HG02870 (cell line): ENCODE data around the gene GARRE1.
"Not testable (repeated sequence)": the region's sequence is repeated elsewhere in the genome, so short reads cannot be mapped to it uniquely, and the experiment has no call there.

Experiments
- ATAC-seq: cut with Tn5 transposase; IDR thresholded peaks from one replicate; pipeline ENCODE4 v1.9.1; 2021; ENCODE audit warnings: mild to moderate bottlenecking, moderate library complexity; ENCODE audit not compliant: unreplicated experiment

GARRE1 gene

GRCh38 chr19:34231439-34231838 is 22.9 kb upstream of the GARRE1 start:
- ATAC-seq: no peak

GRCh38 chr19:34232566-34233481 is 21.5 kb upstream of the GARRE1 start:
- no peak for ATAC-seq

- ATAC-seq: no peak
Measured at GRCh38 chr19:34235425-34235940, 18.9 kb upstream of the GARRE1 start.

GRCh38 chr19:34236035-34236987 is 18.0 kb upstream of the GARRE1 start:
- no peak for ATAC-seq

GRCh38 chr19:34237283-34237682 is 17.1 kb upstream of the GARRE1 start:
- ATAC-seq: no peak

GRCh38 chr19:34237939-34238338 is 16.4 kb upstream of the GARRE1 start:
- ATAC-seq: no peak

- no peak for ATAC-seq
Measured at GRCh38 chr19:34241513-34242337, 12.6 kb upstream of the GARRE1 start.

- ATAC-seq: not testable (repeated sequence)
Measured at GRCh38 chr19:34243138-34243875, 11.0 kb upstream of the GARRE1 start.

GRCh38 chr19:34243876-34244578 is 10.3 kb upstream of the GARRE1 start:
- no peak for ATAC-seq

GRCh38 chr19:34244611-34245299 is 9.6 kb upstream of the GARRE1 start:
- no peak for ATAC-seq

GRCh38 chr19:34246340-34246739 is 8.0 kb upstream of the GARRE1 start:
- no peak for ATAC-seq

GRCh38 chr19:34248941-34249340 is 5.4 kb upstream of the GARRE1 start:
- no peak for ATAC-seq

- not testable (repeated sequence) for ATAC-seq
Measured at GRCh38 chr19:34253167-34253566, 1.2 kb upstream of the GARRE1 start.

GRCh38 chr19:34253681-34254045 is 691 bp upstream of the GARRE1 start:
- not testable (repeated sequence) for ATAC-seq

- peak; percentile 48 for ATAC-seq
Measured at GRCh38 chr19:34254698-34255432, 511 bp downstream of the GARRE1 start.

- ATAC-seq: no peak
Measured at GRCh38 chr19:34255546-34255945, 1.2 kb downstream of the GARRE1 start.

GRCh38 chr19:34256835-34257558 is 2.6 kb downstream of the GARRE1 start:
- ATAC-seq: no peak
